ENCODE measurements around the gene SLC7A10. TPM values are rescaled to one million over a fixed set of nuclear protein-coding genes. Genes with fewer than 3 reads are reported as not detected.

The SLC7A10 gene
- total RNA-seq, 1 donor from 2014 or later = not detected

GRCh38 chr19:33234736-33235135 is 9.1 kb upstream of the SLC7A10 start:
- DNase-seq (ENCODE audit: low read depth) = no peak
- H3K36me3 ChIP-seq (ENCODE audit: control insufficient read depth, insufficient read depth, low read length) = no peaks in the 10 kb centered on the region
- TF ChIP-seq CTCF (IDR thresholded peaks at IDR 0.05; ENCODE audit: insufficient read depth, low read length, poor library complexity, severe bottlenecking) = no peak
- H3K27me3 ChIP-seq (ENCODE audit: control insufficient read depth, insufficient read depth, low read length) = peaks cover 16% of the 10 kb centered on the region
- no peak overlapping the region for H3K4me3 ChIP-seq (ENCODE audit: low read depth, low read length)

- no peaks in the 10 kb centered on the region for H3K36me3 ChIP-seq (ENCODE audit: control insufficient read depth, insufficient read depth, low read length)
- peaks cover 16% of the 10 kb centered on the region for H3K27me3 ChIP-seq (ENCODE audit: control insufficient read depth, insufficient read depth, low read length)
- DNase-seq (ENCODE audit: low read depth) = no peak
- TF ChIP-seq CTCF (IDR thresholded peaks at IDR 0.05; ENCODE audit: insufficient read depth, low read length, poor library complexity, severe bottlenecking) = no peak
- no peak overlapping the region for H3K4me3 ChIP-seq (ENCODE audit: low read depth, low read length)
These were observed 8.4 kb upstream of the SLC7A10 start for GRCh38 chr19:33234092-33234491.

GRCh38 chr19:33233056-33233873 is 7.6 kb upstream of the SLC7A10 start:
- Histone ChIP-seq H3K27me3 (ENCODE audit: control insufficient read depth, insufficient read depth, low read length) (peaks cover 16% of the 10 kb centered on the region), H3K36me3 (ENCODE audit: control insufficient read depth, insufficient read depth, low read length) (no peaks in the 10 kb centered on the region), H3K4me3 (ENCODE audit: low read depth, low read length) (no peak overlapping the region)
- no peak for TF ChIP-seq CTCF (IDR thresholded peaks at IDR 0.05; ENCODE audit: insufficient read depth, low read length, poor library complexity, severe bottlenecking)
- no peak for DNase-seq (ENCODE audit: low read depth)

GRCh38 chr19:33232656-33233055 is 7.0 kb upstream of the SLC7A10 start:
- TF ChIP-seq CTCF (IDR thresholded peaks at IDR 0.05; ENCODE audit: insufficient read depth, low read length, poor library complexity, severe bottlenecking) = no peak
- Histone ChIP-seq H3K36me3 (ENCODE audit: control insufficient read depth, insufficient read depth, low read length) (no peaks in the 10 kb centered on the region), H3K27me3 (ENCODE audit: control insufficient read depth, insufficient read depth, low read length) (peaks cover 16% of the 10 kb centered on the region), H3K4me3 (ENCODE audit: low read depth, low read length) (no peak overlapping the region)
- DNase-seq (ENCODE audit: low read depth) = no peak

GRCh38 chr19:33231511-33231910 is 5.9 kb upstream of the SLC7A10 start:
- no peak for TF ChIP-seq CTCF (IDR thresholded peaks at IDR 0.05; ENCODE audit: insufficient read depth, low read length, poor library complexity, severe bottlenecking)
- peaks cover 26% of the 10 kb centered on the region for H3K27me3 ChIP-seq (ENCODE audit: control insufficient read depth, insufficient read depth, low read length)
- no peak for DNase-seq (ENCODE audit: low read depth)

GRCh38 chr19:33229962-33230361 is 4.3 kb upstream of the SLC7A10 start:
- no peak for DNase-seq (ENCODE audit: low read depth)
- no peaks in the 10 kb centered on the region for H3K36me3 ChIP-seq (ENCODE audit: control insufficient read depth, insufficient read depth, low read length)
- TF ChIP-seq CTCF (IDR thresholded peaks at IDR 0.05; ENCODE audit: insufficient read depth, low read length, poor library complexity, severe bottlenecking) = no peak
- H3K4me3 ChIP-seq (ENCODE audit: low read depth, low read length) = no peak overlapping the region
- H3K27me3 ChIP-seq (ENCODE audit: control insufficient read depth, insufficient read depth, low read length) = peaks cover 39% of the 10 kb centered on the region

More at GRCh38 chr19:33231511-33231910, 5.9 kb upstream of the SLC7A10 start:
- H3K4me3 ChIP-seq (ENCODE audit: low read depth, low read length) = no peak overlapping the region
- no peaks in the 10 kb centered on the region for H3K36me3 ChIP-seq (ENCODE audit: control insufficient read depth, insufficient read depth, low read length)

All from kidney epithelial cell (primary cell).